Transverse colon (tissue), 4 donors: Measurements from ENCODE around the gene STXBP4.

ENCODE experiments used
- CTCF ChIP-seq, 5 experiments: fragments of 200-600 bp in 3 of 5; fragments of 450-650 bp in 2 of 5; sonication (generic) in 3 of 5; IDR thresholded peaks; 1 replicate in 2 of 5; 2 replicates in 3 of 5; pipeline ENCODE4 v1.5.1; 2016 to 2017; ENCODE audit warnings: antibody characterized with exemption in 5 of 5, inconsistent platforms in 3 of 5, mild to moderate bottlenecking in 2 of 5, moderate library complexity in 1 of 5
- POLR2A ChIP-seq: fragments of 450-650 bp; IDR thresholded peaks from one replicate; pipeline ENCODE4 v1.6.1; 2016; ENCODE audit warnings: antibody characterized with exemption, mild to moderate bottlenecking, moderate library complexity
- POLR2AphosphoS5 ChIP-seq, 3 donors: sonication (generic); formaldehyde crosslinking; IDR thresholded peaks; one replicate each; pipeline ENCODE4 v1.6.1; 2016; ENCODE audit warnings: antibody characterized with exemption in 3 of 3

DNA sequence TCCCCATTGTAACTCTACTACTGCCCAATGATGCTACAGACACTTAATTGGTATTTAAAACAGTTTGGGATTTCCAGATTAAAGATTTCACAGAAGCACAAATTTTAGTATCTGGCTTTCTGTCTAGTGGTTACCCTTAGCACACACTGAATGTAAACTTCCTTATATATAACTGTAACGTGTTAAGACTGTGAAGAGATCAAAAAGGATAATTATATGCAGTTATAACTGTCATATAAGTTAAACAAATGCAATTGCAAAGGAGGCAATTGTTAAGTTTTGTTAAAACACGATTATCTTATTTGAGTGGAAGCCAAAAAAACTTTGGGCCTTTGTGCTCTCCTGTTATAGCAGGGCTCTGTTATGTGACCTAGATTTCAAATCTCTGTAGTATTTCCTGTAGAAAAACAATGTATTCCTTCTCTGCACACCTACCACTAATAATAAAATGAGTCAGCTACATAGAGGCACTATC, 147.9 kb downstream of the STXBP4 start:
- no peak for TF ChIP-seq CTCF (IDR thresholded peaks at IDR 0.05)
- no peak for TF ChIP-seq POLR2A
- no peak for TF ChIP-seq POLR2AphosphoS5 (IDR thresholded peaks at IDR 0.05)
